Right lung (tissue), 5 donors: ENCODE data around the gene POLR2L. TPM values are rescaled to one million over a fixed set of nuclear protein-coding genes. Genes with fewer than 3 reads are reported as not detected.

Source experiments
- DNase-seq, 2 donors: peaks; one replicate each; pipeline ENCODE4 v3.0.0-alpha.2; 2013
- polyA plus RNA-seq, 5 donors: library from polyadenylated mRNA; unstranded; fragments of 120-200 nt; gene quantifications; one replicate each; pipeline versions ENCODE4 v1.2.1 to v1.2.3, GENCODE V29; 2013; ENCODE audit warnings: inconsistent platforms in 1 of 5, low replicate concordance in 1 of 5; ENCODE audit not compliant: insufficient read length in 5 of 5, insufficient read depth in 1 of 5

POLR2L gene
- polyA plus RNA-seq, 5 donors: 67.8 to 164 (median 85.4) TPM

GRCh38 chr11:839875-840617 is 2.3 kb downstream of the POLR2L start:
- DNase-seq: no peak

GRCh38 chr11:839280-839623 is 3.1 kb downstream of the POLR2L start:
- DNase-seq: no peak

- no peak for DNase-seq
These were observed 3.7 kb downstream of the POLR2L start for GRCh38 chr11:838441-839279.

- no peak for DNase-seq
These were observed 4.4 kb downstream of the POLR2L start for GRCh38 chr11:837990-838307.

GRCh38 chr11:837189-837989 is 4.9 kb downstream of the POLR2L start:
- no peak for DNase-seq

GRCh38 chr11:836700-837099 is 5.6 kb downstream of the POLR2L start:
- DNase-seq: no peak

GRCh38 chr11:836274-836673 is 6.1 kb downstream of the POLR2L start:
- DNase-seq: no peak

GRCh38 chr11:834371-835316 is 7.7 kb downstream of the POLR2L start:
- DNase-seq: no peak

GRCh38 chr11:833849-834311 is 8.4 kb downstream of the POLR2L start:
- no peak for DNase-seq

- no peak for DNase-seq
These were observed 9.1 kb downstream of the POLR2L start for GRCh38 chr11:833114-833791.

GRCh38 chr11:832529-833113 is 9.7 kb downstream of the POLR2L start, which contains the start of gene CD151:
Gene CD151 (plus strand): TSS chr11:832952. CDS start chr11:836070, 3,118 bp downstream.
- no peak for DNase-seq

- DNase-seq: no peak
These were observed 10.3 kb downstream of the POLR2L start for GRCh38 chr11:831961-832528.

GRCh38 chr11:831118-831864 is 11.0 kb downstream of the POLR2L start:
- DNase-seq: no peak

- DNase-seq: no peak
These were observed 11.8 kb downstream of the POLR2L start for GRCh38 chr11:830295-831117.

- no peak for DNase-seq
These were observed 12.5 kb downstream of the POLR2L start for GRCh38 chr11:829847-830294.

- DNase-seq: no peak
These were observed 13.0 kb downstream of the POLR2L start for GRCh38 chr11:829176-829846.

GRCh38 chr11:828506-829175 is 13.7 kb downstream of the POLR2L start:
- DNase-seq: no peak
